Measurements from ENCODE around the gene GDPGP1. TPM values are rescaled to one million over a fixed set of nuclear protein-coding genes. Genes with fewer than 3 reads are reported as not detected.
A peak's percentile ranks its signal among the peaks of the same experiment; 100 is the strongest.

The GDPGP1 gene
- total RNA-seq, 2 experiments from 2014 or later, result 12.9 to 22.3 TPM

GRCh38 chr15:90231028-90232017, 2.7 kb upstream of the GDPGP1 start:
- Histone ChIP-seq H3K4me3 (ENCODE audit: low read depth, low read length, poor library complexity, severe bottlenecking) (peak overlapping the region; percentile 79), H3K9me3 (ENCODE audit: low read length) (no peaks in the 10 kb centered on the region), H3K27ac (ENCODE audit: low read depth, low read length, poor library complexity, severe bottlenecking) (peak overlapping the region; percentile 73), H3K36me3 (ENCODE audit: insufficient read depth, low read length) (peaks cover 39% of the 10 kb centered on the region; the same call in 1 of the 2 replicates), H3K4me1 (ENCODE audit: insufficient read depth, low read length, poor library complexity, severe bottlenecking) (peaks cover 31% of the 10 kb centered on the region), H3K4me2 (ENCODE audit: low read length) (peak overlapping the region; percentile 93), H2AFZ (ENCODE audit: low read length) (peak overlapping the region; percentile 75; the same call in 1 of the 2 replicates), H4K20me1 (ENCODE audit: insufficient read depth, low read length) (no peaks in the 10 kb centered on the region), H3K79me2 (ENCODE audit: insufficient read depth, low read depth, low read length) (peaks cover 20% of the 10 kb centered on the region; the same call in 1 of the 2 replicates), H3K9me2 (ENCODE audit: insufficient read depth, low read length) (no peaks in the 10 kb centered on the region)
- no peak for TF ChIP-seq CTCF (conservative IDR thresholded peaks at IDR 0.05; ENCODE audit: low read length)
- TF ChIP-seq EZH2phosphoT487 (IDR thresholded peaks at IDR 0.05; ENCODE audit: borderline replicate concordance, low read depth, low read length), result no peak
- DNase-seq (ENCODE audit: low spot score), result peak; percentile 83
- CTCF ChIA-PET (ENCODE audit: unreplicated experiment), result interaction anchor here (0.7 to 2.3 kb wide), 4 partner anchors 10 to 748 kb away, joined by 3 to 8 read pairs (median 5); no protein-coding TSS in a partner anchor
- POLR2A ChIA-PET, result interaction anchor here (0.5 to 3.5 kb wide), 10 partner anchors 10 to 144 kb away, joined by 3 to 23 read pairs (median 4); partner anchors contain the start of gene SEMA4B
- BruUV-seq (replicated peaks), result no TSS peak
- intact Hi-C loops (cut with micrococcal nuclease; ENCODE audit: unreplicated experiment), result loop anchor here (2.0 to 10.0 kb wide), 6 partner anchors 41 to 763 kb away; partner anchors contain the start of genes IDH2, PRC1 and ZNF774

- peaks cover 31% of the 10 kb centered on the region for H3K4me1 ChIP-seq (ENCODE audit: insufficient read depth, low read length, poor library complexity, severe bottlenecking)
- ChIA-PET CTCF (ENCODE audit: unreplicated experiment) (interaction anchor here (0.6 to 2.3 kb wide), 4 partner anchors 11 to 1579 kb away, joined by 3 to 8 read pairs (median 4); no protein-coding TSS in a partner anchor), POLR2A (interaction anchor here (0.5 to 3.5 kb wide), 9 partner anchors 11 to 555 kb away, joined by 3 to 23 read pairs (median 4); partner anchors contain the start of gene NGRN)
- no peak for TF ChIP-seq EZH2phosphoT487 (IDR thresholded peaks at IDR 0.05; ENCODE audit: borderline replicate concordance, low read depth, low read length)
- no peak for TF ChIP-seq CTCF (conservative IDR thresholded peaks at IDR 0.05; ENCODE audit: low read length)
- peak; percentile 48 for DNase-seq (ENCODE audit: low spot score)
- H3K36me3 ChIP-seq (ENCODE audit: insufficient read depth, low read length), result peaks cover 36% of the 10 kb centered on the region; the same call in 1 of the 2 replicates
- no peaks in the 10 kb centered on the region for H3K9me3 ChIP-seq (ENCODE audit: low read length)
- no peaks in the 10 kb centered on the region for H3K9me2 ChIP-seq (ENCODE audit: insufficient read depth, low read length)
- H3K4me3 ChIP-seq (ENCODE audit: low read depth, low read length, poor library complexity, severe bottlenecking), result peak overlapping the region; percentile 79
- no TSS peak for BruUV-seq (replicated peaks)
- H2AFZ ChIP-seq (ENCODE audit: low read length), result peak overlapping the region; percentile 75; the same call in 1 of the 2 replicates
- intact Hi-C loops (cut with micrococcal nuclease; ENCODE audit: unreplicated experiment), result loop anchor here (2.0 to 10.0 kb wide), 5 partner anchors 41 to 763 kb away; partner anchors contain the start of genes IDH2 and PRC1
- peak overlapping the region; percentile 73 for H3K27ac ChIP-seq (ENCODE audit: low read depth, low read length, poor library complexity, severe bottlenecking)
- peaks cover 20% of the 10 kb centered on the region; the same call in 1 of the 2 replicates for H3K79me2 ChIP-seq (ENCODE audit: insufficient read depth, low read depth, low read length)
- H4K20me1 ChIP-seq (ENCODE audit: insufficient read depth, low read length), result no peaks in the 10 kb centered on the region
- H3K4me2 ChIP-seq (ENCODE audit: low read length), result peak overlapping the region; percentile 93
Observed at GRCh38 chr15:90232196-90232595, 1.8 kb upstream of the GDPGP1 start.
